ENCODE data around the gene BCO2.

DNA sequence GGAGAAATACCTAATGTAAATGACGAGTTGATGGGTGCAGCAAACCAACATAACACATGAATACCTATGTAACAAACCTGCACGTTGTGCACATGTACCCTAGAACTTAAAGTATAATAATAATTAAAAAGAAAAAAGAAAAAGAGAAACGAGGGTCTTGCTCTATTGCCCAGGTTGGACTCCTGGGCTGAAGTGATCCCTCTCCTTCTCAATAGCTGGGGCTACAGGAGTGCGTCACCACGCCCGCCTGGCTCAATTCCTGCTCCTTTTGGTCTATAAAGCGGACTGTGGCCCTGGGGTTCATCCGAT, 50.4 kb downstream of the BCO2 start:
- TF ChIP-seq CTCF (IDR thresholded peaks at IDR 0.05) (no peak), POLR2A (IDR thresholded peaks at IDR 0.05) (no peak), POLR2AphosphoS5 (IDR thresholded peaks at IDR 0.05) (no peak)

Measured in prostate gland (tissue), 2 donors.